Common myeloid progenitor, CD34-positive (primary cell): Measurements from ENCODE around the gene CCDC126.

Experiments
- CTCF ChIA-PET: fragments of 350-600 bp; sonication (Branson Sonifier 250); formaldehyde crosslinking; loops from one replicate; lab custom pipeline; 2021; ENCODE audit warnings: antibody characterized with exemption; lab: Charles Lee
- POLR2A ChIA-PET: fragments of 350-600 bp; sonication (Branson Sonifier 250); formaldehyde crosslinking; loops from one replicate; lab custom pipeline; 2021; ENCODE audit warnings: antibody characterized with exemption; lab: Charles Lee
- DNase-seq, 3 donors: peaks; one replicate each; pipeline versions ENCODE4 v3.0.0 to v3.0.0-alpha.2; 2013
- H3K27ac ChIP-seq, 2 experiments: 1 replicate in 1 of 2; 2 replicates in 1 of 2; pipeline ENCODE4 v1.7.0; 2013; ENCODE audit warnings: inconsistent platforms in 2 of 2, low read length in 2 of 2, mild to moderate bottlenecking in 2 of 2, low read depth in 1 of 2, moderate library complexity in 1 of 2; ENCODE audit not compliant: severe bottlenecking in 2 of 2, insufficient read depth in 1 of 2, poor library complexity in 1 of 2
- H3K27me3 ChIP-seq, 5 experiments: replicated peaks in 2 of 5; 1 replicate in 3 of 5; 2 replicates in 2 of 5; pipeline versions ENCODE4 v1.6.1 to v1.7.0; 2013; ENCODE audit warnings: low read length in 4 of 5, mild to moderate bottlenecking in 2 of 5, moderate library complexity in 2 of 5, inconsistent platforms in 1 of 5; ENCODE audit not compliant: insufficient read depth in 5 of 5, control insufficient read depth in 4 of 5
- H3K36me3 ChIP-seq, 4 experiments: 1 replicate in 2 of 4; 2 replicates in 2 of 4; pipeline versions ENCODE4 v1.6.1 to v1.7.0; 2013; ENCODE audit warnings: low read length in 3 of 4, control low read depth in 1 of 4, mild to moderate bottlenecking in 1 of 4; ENCODE audit not compliant: control insufficient read depth in 4 of 4, insufficient read depth in 4 of 4
- H3K4me1 ChIP-seq, 4 experiments: 1 replicate in 3 of 4; 2 replicates in 1 of 4; pipeline versions ENCODE4 v1.6.1 to v1.7.1; 2013; ENCODE audit warnings: low read length in 3 of 4, mild to moderate bottlenecking in 3 of 4, control low read depth in 1 of 4, inconsistent platforms in 1 of 4, moderate library complexity in 1 of 4; ENCODE audit not compliant: control insufficient read depth in 4 of 4, insufficient read depth in 4 of 4; ENCODE audit errors: control extremely low read depth in 1 of 4
- H3K4me3 ChIP-seq, 7 experiments: 1 replicate in 4 of 7; 2 replicates in 3 of 7; pipeline versions ENCODE4 v1.5.1 to v1.7.0; 2013; ENCODE audit warnings: mild to moderate bottlenecking in 7 of 7, low read length in 6 of 7, moderate library complexity in 6 of 7, inconsistent platforms in 2 of 7, low read depth in 2 of 7, control low read depth in 1 of 7; ENCODE audit not compliant: insufficient read depth in 4 of 7, control insufficient read depth in 1 of 7; ENCODE audit errors: extremely low read depth in 1 of 7
- H3K9me3 ChIP-seq, 5 experiments: 1 replicate in 4 of 5; 2 replicates in 1 of 5; pipeline versions ENCODE4 v1.6.1 to v1.7.1; 2013; ENCODE audit warnings: low read length in 4 of 5, mild to moderate bottlenecking in 2 of 5, inconsistent platforms in 1 of 5, low read depth in 1 of 5, moderate library complexity in 1 of 5; ENCODE audit not compliant: control insufficient read depth in 4 of 5, insufficient read depth in 2 of 5; ENCODE audit errors: control extremely low read depth in 1 of 5
- WGBS: methylation state at CpG from one replicate; pipeline ENCODE4 v1.1.5; 2013; ENCODE audit not compliant: insufficient coverage; 5-methylcytosine and 5-hydroxymethylcytosine counted together

The CCDC126 gene

DNA sequence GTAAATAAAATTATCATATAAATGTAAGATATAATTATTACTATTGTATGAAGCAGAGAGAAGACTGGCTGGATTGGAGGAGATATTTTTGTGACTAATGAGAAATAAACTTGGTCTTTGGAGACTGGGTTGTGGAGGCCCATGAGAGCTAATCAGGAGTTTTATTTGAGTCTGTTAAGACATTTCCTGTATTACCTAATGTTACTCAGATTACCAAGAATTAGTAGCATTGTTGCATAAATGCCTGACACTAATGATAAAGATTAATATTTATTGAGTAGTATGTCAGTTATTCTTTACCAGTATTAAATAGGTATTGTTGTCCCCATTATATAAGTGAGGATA, 7.1 kb downstream of the CCDC126 start:
- Histone ChIP-seq H3K4me3 (no peak overlapping the region), H3K9me3 (peaks cover 0 to 3% (median 0%) of the 10 kb centered on the region in 5 experiments), H3K36me3 (peaks cover 0 to 5% (median 0%) of the 10 kb centered on the region in 4 experiments), H3K27ac (no peak overlapping the region), H3K4me1 (no peaks in the 10 kb centered on the region), H3K27me3 (no peaks in the 10 kb centered on the region)
- ChIA-PET POLR2A (no interaction called here), CTCF (no interaction called here)
- no peak for DNase-seq

DNA sequence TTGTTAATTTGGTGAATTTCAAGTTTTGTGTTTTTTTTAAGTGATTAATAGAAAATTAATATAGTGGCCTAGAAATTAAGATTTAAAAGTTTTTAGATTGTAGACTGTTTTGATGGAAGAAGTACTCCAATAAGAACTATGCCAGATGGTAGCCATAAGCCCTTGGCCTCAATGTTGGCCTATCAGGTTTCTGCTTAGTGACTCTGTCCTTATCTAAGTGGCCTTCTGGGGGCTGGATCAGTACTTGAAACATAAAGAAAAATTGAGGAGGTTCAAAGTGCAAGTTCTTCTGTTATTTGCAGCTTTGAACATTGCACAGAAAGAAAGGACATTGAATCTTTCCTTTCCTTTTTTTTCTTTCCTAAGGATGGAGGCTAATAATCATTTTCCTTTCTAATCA, 9.9 kb downstream of the CCDC126 start:
- CTCF ChIA-PET: interaction anchor here (0.6 to 1.0 kb wide), 2 partner anchors 9 to 44 kb away, joined by 3 read pairs; no protein-coding TSS in a partner anchor
- peak in 1 of 3 donors; percentile 10 for DNase-seq
- H3K36me3 ChIP-seq: peaks cover 0 to 8% (median 6%) of the 10 kb centered on the region in 4 experiments
- POLR2A ChIA-PET: no interaction called here
- no peak overlapping the region for H3K27ac ChIP-seq
- H3K27me3 ChIP-seq: no peaks in the 10 kb centered on the region
- H3K9me3 ChIP-seq: peaks cover 0 to 5% (median 0%) of the 10 kb centered on the region in 5 experiments
- H3K4me3 ChIP-seq: no peak overlapping the region
- H3K4me1 ChIP-seq: no peaks in the 10 kb centered on the region

DNA sequence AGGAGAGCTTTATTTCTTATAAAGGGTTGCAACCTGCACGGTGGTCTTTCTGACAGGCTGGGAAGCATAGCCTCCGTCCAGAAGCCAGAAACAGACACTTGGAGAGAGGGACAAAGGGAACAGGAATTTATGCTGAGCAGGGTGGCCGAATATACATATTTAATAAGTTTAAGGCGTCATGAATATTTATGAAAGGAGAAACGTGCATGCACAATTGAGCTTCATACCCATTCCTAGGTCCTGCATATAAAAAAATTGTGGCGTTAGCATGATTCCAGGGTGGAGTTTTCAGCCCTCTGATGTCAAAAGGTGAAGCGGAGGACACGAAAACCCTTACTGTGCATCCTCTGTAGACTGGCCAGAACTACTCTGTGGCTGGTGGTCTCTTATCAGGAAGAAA, 10.7 kb downstream of the CCDC126 start:
- WGBS: 100% methylated on average over 7 of the region's 8 CpGs
- Histone ChIP-seq H3K36me3 (peaks cover 0 to 14% (median 8%) of the 10 kb centered on the region in 4 experiments), H3K4me3 (no peak overlapping the region), H3K4me1 (no peaks in the 10 kb centered on the region), H3K9me3 (peaks cover 0 to 7% (median 0%) of the 10 kb centered on the region in 5 experiments), H3K27ac (no peak overlapping the region), H3K27me3 (no peaks in the 10 kb centered on the region)
- CTCF ChIA-PET: interaction anchor here (1.0 to 1.6 kb wide), 2 partner anchors 10 to 25 kb away, joined by 3 read pairs; no protein-coding TSS in a partner anchor
- no peak for DNase-seq
- POLR2A ChIA-PET: no interaction called here

DNA sequence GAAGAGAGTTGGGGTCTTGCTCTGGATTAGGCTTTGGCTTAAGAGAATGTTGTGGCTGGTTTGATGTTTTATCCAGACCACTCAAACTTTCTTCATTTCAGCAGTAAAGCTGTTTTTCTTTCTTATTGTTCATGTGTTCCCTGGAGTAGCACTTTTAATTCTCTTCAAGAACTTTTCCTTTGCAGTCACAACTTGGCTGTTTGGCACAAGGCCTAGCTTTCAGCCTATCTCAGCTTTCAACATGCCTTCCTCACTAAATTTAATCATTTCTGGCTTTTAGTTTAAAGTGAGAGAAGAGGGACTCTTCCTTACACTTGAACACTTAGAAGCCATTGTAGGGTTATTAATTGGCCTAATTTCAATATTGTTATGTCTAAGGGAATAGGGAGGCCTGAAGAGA, 18.1 kb downstream of the CCDC126 start:
- POLR2A ChIA-PET: no interaction called here
- Histone ChIP-seq H3K27ac (no peak overlapping the region), H3K4me1 (no peaks in the 10 kb centered on the region), H3K27me3 (no peaks in the 10 kb centered on the region), H3K9me3 (peaks cover 6 to 43% (median 12%) of the 10 kb centered on the region in 5 experiments), H3K4me3 (no peak overlapping the region), H3K36me3 (peaks cover 3 to 31% (median 14%) of the 10 kb centered on the region in 4 experiments)
- no peak for DNase-seq
- CTCF ChIA-PET: no interaction called here

DNA sequence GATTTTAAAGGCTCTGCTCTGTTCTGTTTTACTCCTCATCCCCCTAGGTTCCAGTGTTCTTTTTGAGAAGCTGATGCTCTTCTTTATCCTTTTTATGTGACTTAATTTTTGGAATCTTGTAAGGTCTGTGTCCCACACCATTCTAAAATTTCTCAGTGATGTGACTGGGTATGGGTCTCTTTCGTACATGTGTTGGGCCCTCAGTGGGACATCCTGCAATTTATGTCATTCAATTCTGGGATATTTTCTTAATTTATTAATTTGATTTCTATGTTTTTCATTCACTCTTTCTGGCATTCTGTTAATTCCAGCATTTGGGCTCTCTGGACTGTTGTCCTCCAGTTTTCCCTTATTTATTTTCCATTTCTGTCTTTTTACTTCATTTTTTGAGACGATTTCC, 19.4 kb downstream of the CCDC126 start:
- DNase-seq: peak in 2 of 3 donors; percentile 19 to 41
- POLR2A ChIA-PET: no interaction called here
- Histone ChIP-seq H3K27me3 (no peaks in the 10 kb centered on the region), H3K27ac (no peak overlapping the region), H3K4me3 (no peak overlapping the region), H3K9me3 (peaks cover 6 to 41% (median 12%) of the 10 kb centered on the region in 5 experiments), H3K4me1 (no peaks in the 10 kb centered on the region), H3K36me3 (peaks cover 3 to 28% (median 13%) of the 10 kb centered on the region in 4 experiments)
- CTCF ChIA-PET: no interaction called here
- WGBS: 100% methylated on average over 1 of the region's 2 CpGs

DNA sequence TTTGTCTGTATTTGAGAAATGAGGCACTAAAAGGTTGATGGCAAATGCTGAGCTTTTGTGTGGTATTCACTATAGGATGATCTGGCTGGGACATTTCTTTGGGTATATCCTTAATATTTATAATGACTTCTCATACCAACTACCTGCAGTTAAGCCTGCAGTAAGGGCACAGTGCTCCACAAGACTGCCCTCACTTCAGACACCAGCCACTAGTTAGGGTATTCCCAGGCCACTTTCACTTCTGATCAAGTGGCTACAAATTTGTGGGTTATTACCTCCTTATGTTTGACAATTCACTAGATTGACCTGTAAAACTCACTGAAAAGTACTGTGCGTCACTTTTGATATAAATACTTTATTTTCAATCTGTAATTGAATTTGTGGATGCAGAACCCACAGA, 20.3 kb downstream of the CCDC126 start:
- Histone ChIP-seq H3K4me3 (no peak overlapping the region), H3K9me3 (peaks cover 6 to 40% (median 12%) of the 10 kb centered on the region in 5 experiments), H3K27me3 (no peaks in the 10 kb centered on the region), H3K36me3 (peaks cover 3 to 19% (median 10%) of the 10 kb centered on the region in 4 experiments), H3K27ac (no peak overlapping the region), H3K4me1 (no peaks in the 10 kb centered on the region)
- no peak for DNase-seq
- WGBS: no CpG with 5 or more reads among the region's 1 CpG
- ChIA-PET POLR2A (interaction anchor here (0.6 kb wide), 1 partner anchor 1065 kb away, joined by 3 read pairs; no protein-coding TSS in a partner anchor), CTCF (no interaction called here)

DNA sequence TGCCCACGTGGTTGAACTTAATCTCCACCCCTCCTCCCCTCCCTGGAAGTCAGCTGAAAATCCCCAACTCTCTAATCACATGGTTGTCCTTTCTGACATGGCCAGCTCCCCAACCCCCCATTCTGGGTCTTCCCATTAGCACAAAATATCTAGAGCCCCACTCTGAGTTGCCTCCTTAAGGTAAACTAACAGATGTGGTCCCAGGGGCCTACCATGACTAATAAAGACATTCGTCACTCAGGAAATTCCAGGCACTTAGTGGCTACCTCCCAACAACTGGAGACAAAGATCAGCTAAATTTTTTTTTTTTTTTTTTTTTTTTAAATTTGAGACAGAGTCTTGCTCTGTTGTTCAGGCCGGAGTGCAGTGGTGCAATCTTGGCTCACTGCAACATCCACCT, 21.1 kb downstream of the CCDC126 start:
- H3K4me3 ChIP-seq: no peak overlapping the region
- H3K9me3 ChIP-seq: peaks cover 6 to 37% (median 12%) of the 10 kb centered on the region in 5 experiments
- CTCF ChIA-PET: no interaction called here
- 94% methylated on average over 3 of the region's 3 CpGs for WGBS
- no peak for DNase-seq
- H3K4me1 ChIP-seq: no peaks in the 10 kb centered on the region
- POLR2A ChIA-PET: no interaction called here
- no peaks in the 10 kb centered on the region for H3K27me3 ChIP-seq
- peaks cover 3 to 14% (median 6%) of the 10 kb centered on the region in 4 experiments for H3K36me3 ChIP-seq
- no peak overlapping the region for H3K27ac ChIP-seq
